GM18511 (cell line): Measurements from ENCODE around the gene CDC42EP4.

Experiments
- ATAC-seq: cut with Tn5 transposase; IDR thresholded peaks from one replicate; pipeline ENCODE4 v1.9.1; 2021; ENCODE audit warnings: mild to moderate bottlenecking, moderate library complexity; ENCODE audit not compliant: unreplicated experiment

CDC42EP4 gene

GRCh38 chr17:73311781-73312641 is at the start of gene CDC42EP4:
CDC42EP4 (minus strand) TSS chr17:73312001; CDS start chr17:73286500, 25,501 bp downstream.
- ATAC-seq = peak; percentile 88

GRCh38 chr17:73360961-73361761 is 49.4 kb upstream of the CDC42EP4 start:
- ATAC-seq = no peak

GRCh38 chr17:73359987-73360410 is 48.2 kb upstream of the CDC42EP4 start:
- ATAC-seq = no peak

- no peak for ATAC-seq
Measured at GRCh38 chr17:73359352-73359751, 47.6 kb upstream of the CDC42EP4 start.

GRCh38 chr17:73358668-73359067 is 46.9 kb upstream of the CDC42EP4 start:
- ATAC-seq = no peak

GRCh38 chr17:73357981-73358380 is 46.2 kb upstream of the CDC42EP4 start:
- no peak for ATAC-seq

- no peak for ATAC-seq
Measured at GRCh38 chr17:73357318-73357717, 45.5 kb upstream of the CDC42EP4 start.

- no peak for ATAC-seq
Measured at GRCh38 chr17:73356561-73357170, 44.9 kb upstream of the CDC42EP4 start.

- no peak for ATAC-seq
Measured at GRCh38 chr17:73354423-73355284, 42.9 kb upstream of the CDC42EP4 start.

- ATAC-seq = no peak
Measured at GRCh38 chr17:73352261-73352660, 40.5 kb upstream of the CDC42EP4 start.

GRCh38 chr17:73351764-73352163 is 40.0 kb upstream of the CDC42EP4 start:
- no peak for ATAC-seq

GRCh38 chr17:73350864-73351263 is 39.1 kb upstream of the CDC42EP4 start:
- no peak for ATAC-seq

- ATAC-seq = no peak
Measured at GRCh38 chr17:73349647-73350046, 37.8 kb upstream of the CDC42EP4 start.

- ATAC-seq = no peak
Measured at GRCh38 chr17:73349138-73349537, 37.3 kb upstream of the CDC42EP4 start.

GRCh38 chr17:73348829-73349095 is 37.0 kb upstream of the CDC42EP4 start:
- no peak for ATAC-seq

- ATAC-seq = no peak
Measured at GRCh38 chr17:73348018-73348828, 36.4 kb upstream of the CDC42EP4 start.

- no peak for ATAC-seq
Measured at GRCh38 chr17:73347351-73347750, 35.5 kb upstream of the CDC42EP4 start.

GRCh38 chr17:73346501-73347162 is 34.8 kb upstream of the CDC42EP4 start:
- ATAC-seq = no peak

GRCh38 chr17:73343739-73344454 is 32.1 kb upstream of the CDC42EP4 start:
- no peak for ATAC-seq
